NCI-H226 (cell line): Measurements from ENCODE around the gene DHRS1.

ENCODE experiments used
- DNase-seq: peaks from one replicate; pipeline ENCODE4 v3.0.0-alpha.2; 2015

Gene DHRS1

DNA sequence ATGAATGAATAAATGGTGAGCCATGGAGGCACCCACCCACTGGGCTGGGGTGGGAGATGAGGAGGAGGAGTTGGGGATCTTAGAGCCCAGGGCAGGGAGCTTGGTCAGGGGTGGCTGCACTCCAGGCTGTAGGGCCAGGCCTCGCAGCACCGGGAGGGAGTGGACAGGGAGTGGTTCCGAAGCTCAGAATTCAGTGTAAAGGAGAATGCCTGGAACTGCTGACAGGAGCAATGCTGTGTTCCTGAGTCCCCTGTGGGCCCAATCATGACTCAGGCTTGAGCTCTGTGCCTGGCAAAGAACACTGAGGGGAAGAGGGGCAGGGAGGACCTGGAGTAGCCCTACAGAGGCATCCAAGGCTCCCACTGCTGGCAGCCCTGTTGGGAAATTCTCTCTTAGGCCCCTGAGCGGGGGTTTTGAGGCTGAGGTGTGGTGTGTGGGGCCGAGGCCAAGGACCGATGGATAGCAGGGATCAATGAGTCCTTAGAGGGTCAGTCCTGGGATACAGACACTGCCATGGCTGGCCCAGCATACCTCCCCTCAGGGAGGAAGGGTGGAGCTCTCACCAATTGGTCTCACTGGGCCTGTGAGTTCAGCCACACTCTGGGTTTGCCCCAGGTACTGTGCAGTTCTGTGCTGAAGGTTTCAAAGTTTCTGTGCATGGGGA lies 18.7 kb downstream of the DHRS1 start:
- DNase-seq, result no peak

- peak; percentile 30 for DNase-seq
Measured at GRCh38 chr14:24279301-24280186, 20.0 kb downstream of the DHRS1 start.

DNA sequence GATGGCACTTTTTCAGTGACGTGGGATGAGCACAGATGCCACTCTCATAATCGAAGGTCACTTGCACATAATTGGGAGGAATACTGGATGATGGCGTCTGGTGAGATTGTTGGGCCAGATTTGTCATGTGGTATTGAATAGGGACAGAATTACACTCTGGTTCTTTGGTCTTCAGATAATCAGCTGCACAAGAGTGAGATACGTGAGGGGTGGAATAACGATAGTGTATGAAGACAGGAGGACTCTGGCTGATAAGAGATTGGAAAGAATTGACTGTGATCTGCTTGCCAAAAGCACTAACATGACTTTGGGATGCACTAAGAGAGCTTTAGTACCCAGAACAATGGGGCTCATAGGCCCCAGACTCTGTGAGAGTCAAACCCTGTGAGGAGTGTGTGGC lies 21.2 kb downstream of the DHRS1 start:
- DNase-seq, result no peak

- no peak for DNase-seq
Measured at GRCh38 chr14:24277606-24278321, 21.8 kb downstream of the DHRS1 start.

DNA sequence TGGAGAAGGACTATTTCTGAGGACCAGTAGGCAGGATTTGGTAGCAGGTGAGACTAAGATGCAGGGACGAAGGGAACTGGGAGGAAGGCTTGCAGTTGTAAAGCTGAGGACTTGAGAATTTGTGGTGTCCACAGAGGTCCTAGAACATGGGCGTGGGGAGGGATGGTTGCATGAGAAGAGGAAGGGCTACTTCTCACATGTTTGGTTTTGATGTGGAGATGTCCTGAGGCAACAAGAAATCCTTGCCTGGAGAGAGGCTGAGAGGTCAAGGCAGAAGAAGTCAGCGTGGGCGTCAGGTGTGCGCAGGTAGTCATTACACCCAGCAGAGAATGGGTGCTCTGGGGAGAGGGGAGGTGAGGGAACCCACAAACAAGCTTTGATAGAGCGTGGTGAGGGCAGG lies 22.5 kb downstream of the DHRS1 start:
- no peak for DNase-seq

- DNase-seq, result peak; percentile 98
Measured at GRCh38 chr14:24274101-24274543, 25.5 kb downstream of the DHRS1 start.

- no peak for DNase-seq
Measured at GRCh38 chr14:24273422-24273998, 26.1 kb downstream of the DHRS1 start.

- DNase-seq, result no peak
Measured at GRCh38 chr14:24272467-24272866, 27.1 kb downstream of the DHRS1 start.

- no peak for DNase-seq
Measured at GRCh38 chr14:24271834-24272263, 27.7 kb downstream of the DHRS1 start.

GRCh38 chr14:24271134-24271833 lies 28.3 kb downstream of the DHRS1 start, which contains the start of gene RABGGTA:
Gene RABGGTA (minus strand): TSS chr14:24271597. CDS start chr14:24271115, 482 bp downstream.
- peak; percentile 86 for DNase-seq

- DNase-seq, result no peak
Measured at GRCh38 chr14:24270537-24271133, 28.9 kb downstream of the DHRS1 start.

DNA sequence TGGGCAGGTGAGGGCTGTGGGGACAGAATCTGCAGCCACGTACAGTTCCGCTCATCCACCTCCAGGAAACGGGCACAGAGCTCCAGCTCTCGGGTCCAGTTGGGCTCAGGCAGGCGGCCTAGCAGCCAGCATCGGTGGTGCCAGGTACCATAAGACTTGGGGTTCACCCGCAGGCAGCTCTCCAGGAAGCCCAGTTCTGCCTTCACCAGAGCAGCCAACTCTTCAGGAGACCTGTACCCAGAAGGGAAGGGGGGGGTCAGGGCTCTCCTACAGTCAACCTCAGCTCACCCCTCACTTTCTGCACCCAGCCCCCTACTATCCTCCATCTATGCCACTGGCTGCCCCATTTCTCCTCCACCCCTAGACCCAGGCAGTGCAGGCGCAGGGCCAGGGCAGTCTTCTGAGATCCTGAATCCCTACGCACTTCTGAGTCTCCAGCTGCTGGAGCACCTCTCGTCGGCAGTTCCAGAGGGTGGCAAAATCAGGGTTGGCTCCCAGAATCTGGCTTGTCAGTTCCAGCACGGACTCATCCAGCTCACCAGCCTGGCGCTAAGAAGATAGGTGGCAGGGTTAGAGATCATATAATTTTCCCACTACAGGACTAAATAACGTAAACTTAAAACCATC lies 29.6 kb downstream of the DHRS1 start:
- DNase-seq, result no peak

GRCh38 chr14:24269368-24269767 lies 30.2 kb downstream of the DHRS1 start:
- DNase-seq, result no peak

DNA sequence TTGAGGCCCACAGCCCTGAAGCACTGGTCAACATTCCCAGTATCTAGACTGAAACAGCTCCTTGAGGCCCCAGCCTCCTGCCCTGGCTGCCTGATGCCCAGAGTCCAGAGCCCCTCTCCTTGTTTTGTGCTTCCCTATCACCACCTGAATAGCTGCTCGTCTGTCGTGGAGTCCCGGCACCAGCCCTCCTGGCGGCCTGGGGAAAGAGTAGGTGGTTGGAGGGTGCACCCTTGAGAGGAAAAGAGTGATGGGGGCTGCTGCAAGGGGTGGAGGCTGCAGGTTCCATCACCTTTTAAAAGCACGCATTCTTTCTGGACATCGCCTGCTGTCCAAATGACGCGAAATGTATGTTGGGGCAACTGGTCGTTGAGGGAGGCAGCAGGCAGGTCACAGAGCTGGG lies 31.4 kb downstream of the DHRS1 start:
- DNase-seq, result no peak

DNA sequence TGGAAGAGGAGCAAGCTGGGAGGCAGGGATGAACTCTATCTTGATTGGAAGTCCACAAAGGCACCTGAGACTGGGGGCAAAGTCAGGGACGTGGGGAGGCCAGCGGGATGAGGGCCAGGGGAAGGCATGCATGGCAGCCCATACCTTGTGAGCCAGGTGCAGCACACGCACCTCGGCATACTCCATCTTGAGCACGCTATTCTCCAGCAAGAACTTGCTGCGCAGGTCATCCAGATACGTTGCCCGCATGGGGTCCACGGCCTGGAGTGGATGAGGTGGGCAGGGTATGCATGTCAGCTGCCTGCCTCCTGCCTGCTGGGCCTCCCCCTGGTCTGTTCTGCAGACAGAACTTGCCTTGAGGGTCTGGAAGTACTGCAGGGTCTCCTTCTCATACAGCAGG lies 32.1 kb downstream of the DHRS1 start:
- DNase-seq, result no peak

- DNase-seq, result no peak
Measured at GRCh38 chr14:24266344-24267244, 33.0 kb downstream of the DHRS1 start.

GRCh38 chr14:24264298-24264697 lies 35.3 kb downstream of the DHRS1 start:
- peak; percentile 31 for DNase-seq

- DNase-seq, result no peak
Measured at GRCh38 chr14:24263848-24264247, 35.7 kb downstream of the DHRS1 start.

GRCh38 chr14:24262821-24263733 lies 36.5 kb downstream of the DHRS1 start, which contains the start of gene TGM1:
Gene TGM1 (minus strand): TSS chr14:24263177. CDS start chr14:24262352, 825 bp downstream.
- no peak for DNase-seq
